Prostate gland (tissue), 2 donors: ENCODE data around the gene RALA.

Experiments used
- CTCF ChIP-seq, 4 experiments: fragments of 200-600 bp in 2 of 4; fragments of 450-650 bp in 2 of 4; sonication (generic) in 2 of 4; IDR thresholded peaks; 1 replicate in 3 of 4; 2 replicates in 1 of 4; pipeline ENCODE4 v1.5.1; 2016 to 2019; ENCODE audit warnings: antibody characterized with exemption in 4 of 4, mild to moderate bottlenecking in 2 of 4, moderate library complexity in 2 of 4
- POLR2AphosphoS5 ChIP-seq: sonication (generic); formaldehyde crosslinking; IDR thresholded peaks from one replicate; pipeline ENCODE4 v1.6.1; 2017; ENCODE audit warnings: antibody characterized with exemption

GRCh38 chr7:39620486-39620885, 2.9 kb upstream of the RALA start:
- TF ChIP-seq CTCF (IDR thresholded peaks at IDR 0.05) (no peak), POLR2AphosphoS5 (no peak)
